NCI-H226 (cell line): ENCODE data around the gene OSBPL6.
A peak's percentile ranks its signal among the peaks of the same experiment; 100 is the strongest.
"Not testable (repeated sequence)": the region's sequence is repeated elsewhere in the genome, so short reads cannot be mapped to it uniquely, and the experiment has no call there.

Source experiments
- DNase-seq: peaks from one replicate; pipeline ENCODE4 v3.0.0-alpha.2; 2015

OSBPL6 gene

DNA sequence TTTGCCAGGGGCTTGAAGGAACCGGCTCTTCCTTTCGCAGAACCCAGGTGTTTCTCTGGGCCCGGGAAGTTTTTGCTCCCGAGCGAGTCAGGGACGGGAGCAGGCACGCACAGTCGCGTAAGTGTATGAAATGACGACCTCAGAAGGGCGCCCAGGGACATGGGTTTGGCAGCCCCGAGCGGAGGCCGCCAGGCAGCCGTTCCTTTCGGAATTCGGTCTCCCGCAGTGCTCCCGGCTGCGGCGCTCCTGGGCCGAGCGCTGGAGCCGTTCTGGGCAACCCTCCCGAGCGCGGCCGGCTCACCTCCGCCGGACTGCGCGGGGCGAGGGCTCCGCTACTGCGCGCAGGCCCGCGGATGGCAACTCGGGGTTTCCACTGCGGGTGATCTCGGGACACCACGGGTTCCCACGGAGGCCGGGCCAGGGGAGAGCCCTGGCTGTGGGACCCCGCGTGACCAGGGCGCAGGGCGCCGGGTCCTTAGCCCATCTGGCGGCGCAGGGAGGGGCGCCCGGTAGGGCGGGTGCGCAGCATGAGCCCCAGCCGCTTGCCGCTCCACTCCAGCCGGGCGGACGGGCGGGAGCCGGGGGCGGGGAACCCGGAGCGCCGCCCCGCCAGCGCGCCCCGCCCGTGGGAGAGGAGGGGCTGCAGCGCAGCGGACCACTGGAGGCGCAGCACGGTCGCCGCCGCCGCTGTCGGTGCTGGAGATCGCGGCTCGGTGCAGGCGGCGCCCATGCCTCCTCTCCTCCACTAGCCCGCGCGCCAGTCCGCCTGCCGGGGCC is at the start of gene OSBPL6:
OSBPL6 (plus strand) TSS at position 690 of the 777 bp plus-strand sequence. CDS start 111,673 bp downstream, outside the sequence.
- peak; percentile 65 for DNase-seq

DNA sequence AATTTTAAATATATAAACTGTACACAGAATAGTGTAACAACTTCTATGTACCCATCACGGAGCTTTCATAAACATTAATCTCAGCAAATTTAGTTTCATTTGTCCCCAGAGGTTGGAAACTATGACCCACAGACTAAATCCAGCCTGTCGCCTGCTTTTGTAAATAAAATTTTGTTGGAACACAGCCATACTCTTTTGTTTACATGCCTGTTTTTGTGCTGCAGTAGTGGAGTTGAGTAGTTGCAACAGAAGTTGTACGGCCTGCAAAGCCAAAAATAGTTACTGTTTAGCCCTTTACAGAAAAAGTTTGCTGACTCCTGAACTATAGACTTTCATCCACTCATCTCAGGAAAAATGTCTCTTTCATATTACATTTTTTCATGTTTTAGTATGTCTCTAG is 42.3 kb upstream of the OSBPL6 start:
- no peak for DNase-seq

- DNase-seq, result no peak
These were observed 41.8 kb upstream of the OSBPL6 start for GRCh38 chr2:178152542-178152941.

DNA sequence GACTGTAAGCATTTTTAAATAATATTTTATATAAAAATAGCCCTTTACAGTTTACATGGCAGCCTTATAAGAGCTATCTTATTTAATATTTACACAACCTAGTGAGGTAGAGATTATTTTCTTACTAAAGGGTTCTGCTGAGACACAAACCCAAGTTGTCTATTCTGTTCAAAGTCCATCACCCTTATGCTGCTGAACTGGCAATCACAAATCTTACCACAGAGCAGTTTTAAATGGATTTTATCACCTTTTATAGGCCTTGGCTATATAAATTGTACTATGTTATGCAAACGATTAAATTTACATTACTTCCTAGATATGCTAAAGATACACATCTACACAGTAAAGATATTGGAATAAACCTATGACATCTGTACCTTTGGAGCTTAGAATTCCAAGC is 41.3 kb upstream of the OSBPL6 start:
- DNase-seq, result no peak

DNA sequence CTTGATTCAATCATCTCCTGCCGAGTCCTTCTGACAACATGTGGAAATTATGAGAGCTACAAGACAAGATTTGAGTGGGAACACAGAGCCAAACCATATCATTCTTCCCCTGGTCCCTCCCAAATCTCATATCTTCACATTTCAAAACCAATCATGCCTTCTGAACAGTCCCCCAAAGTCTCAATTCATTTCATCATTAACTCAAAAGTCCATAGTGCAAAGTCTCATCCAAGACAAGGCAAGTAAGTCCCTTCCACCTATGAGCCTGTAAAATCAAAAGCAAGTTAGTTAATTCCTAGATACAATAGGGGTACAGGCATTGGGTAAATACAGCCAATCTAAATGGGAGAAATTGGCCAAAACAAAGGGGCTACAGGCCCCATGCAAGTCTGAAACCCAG is 40.4 kb upstream of the OSBPL6 start:
- DNase-seq, result not testable (repeated sequence)

GRCh38 chr2:178155524-178155923 is 38.8 kb upstream of the OSBPL6 start:
- no peak for DNase-seq

GRCh38 chr2:178157574-178157973 is 36.7 kb upstream of the OSBPL6 start:
- DNase-seq, result no peak

DNA sequence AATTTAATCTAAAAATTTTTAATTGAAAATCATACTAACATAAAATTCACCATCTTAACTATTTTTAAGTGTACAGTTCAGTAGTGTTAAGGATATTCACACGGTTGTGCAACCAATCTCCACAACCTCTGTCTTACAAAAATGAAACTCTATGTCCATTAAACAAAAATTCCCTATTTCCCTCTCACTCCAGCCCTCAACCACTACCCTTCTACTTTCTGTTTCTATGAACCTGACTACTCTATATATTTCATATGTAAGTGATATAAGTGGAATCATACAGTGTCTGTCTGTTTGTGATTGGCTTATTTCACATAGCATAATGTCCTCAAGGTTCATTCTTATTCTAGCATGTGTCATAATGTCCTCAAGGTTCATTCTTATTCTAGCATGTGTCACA is 34.3 kb upstream of the OSBPL6 start:
- no peak for DNase-seq

DNA sequence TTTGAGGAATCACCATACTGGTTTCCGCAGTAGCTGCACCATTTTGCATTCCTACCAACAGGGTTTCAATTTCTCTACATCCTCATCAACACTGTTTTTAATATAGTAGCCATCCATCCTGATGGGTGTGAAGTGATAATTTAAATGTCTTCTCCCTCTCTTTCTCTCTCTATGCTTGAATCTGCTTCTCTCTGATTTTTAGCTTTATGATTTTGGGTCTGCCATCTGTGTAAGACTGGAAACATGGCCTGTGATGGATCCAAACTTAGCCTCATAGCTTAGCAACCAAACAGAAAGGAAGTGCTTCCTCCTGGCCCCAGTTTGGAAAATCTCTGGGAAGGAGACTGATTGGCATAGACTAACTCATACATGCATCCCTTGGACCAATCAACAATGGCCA is 33.7 kb upstream of the OSBPL6 start:
- DNase-seq, result no peak

GRCh38 chr2:178163395-178163794 is 30.9 kb upstream of the OSBPL6 start:
- no peak for DNase-seq

GRCh38 chr2:178163911-178164310 is 30.4 kb upstream of the OSBPL6 start:
- DNase-seq, result no peak

- DNase-seq, result no peak
These were observed 20.7 kb upstream of the OSBPL6 start for GRCh38 chr2:178173657-178174056.

- DNase-seq, result peak; percentile 44
These were observed 17.1 kb upstream of the OSBPL6 start for GRCh38 chr2:178177066-178177679.

DNA sequence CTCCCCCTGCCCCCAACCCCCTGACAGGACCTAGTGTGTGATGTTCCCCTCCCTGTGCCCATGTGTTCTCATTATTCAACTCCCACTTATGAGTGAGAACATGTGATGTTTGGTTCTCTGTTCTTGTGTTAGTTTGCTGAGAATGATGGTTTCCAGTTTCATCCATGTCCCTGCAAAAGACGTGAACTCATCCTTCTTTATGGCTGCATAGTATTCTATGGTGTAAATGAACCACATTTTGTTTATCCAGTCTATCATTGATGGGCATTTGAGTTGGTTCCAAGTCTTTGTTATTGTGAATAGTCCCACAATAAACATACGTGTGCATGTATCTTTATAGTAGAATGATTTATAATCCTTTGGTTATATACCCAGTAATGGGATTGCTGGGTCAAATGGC is 13.7 kb upstream of the OSBPL6 start:
- not testable (repeated sequence) for DNase-seq

DNA sequence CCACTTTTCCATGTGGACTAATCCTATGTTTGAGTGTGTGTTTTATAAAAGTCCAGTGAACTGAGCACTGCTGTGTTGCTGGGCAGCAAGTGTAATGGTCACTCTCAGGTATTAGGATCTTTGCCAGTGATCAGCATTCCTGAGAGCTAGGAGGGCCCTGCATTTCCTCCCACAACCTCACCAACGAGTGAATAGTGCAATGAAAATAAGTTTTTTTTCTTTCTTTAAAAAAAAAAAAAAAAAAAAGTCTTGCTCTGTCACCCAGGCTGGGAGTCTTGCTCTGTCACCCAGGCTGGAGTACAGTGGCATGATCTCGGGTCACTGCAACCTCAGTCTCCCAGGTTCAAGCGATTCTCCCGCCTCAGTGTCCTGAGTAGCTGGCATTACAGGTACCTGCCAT is 6.5 kb upstream of the OSBPL6 start:
- no peak for DNase-seq

DNA sequence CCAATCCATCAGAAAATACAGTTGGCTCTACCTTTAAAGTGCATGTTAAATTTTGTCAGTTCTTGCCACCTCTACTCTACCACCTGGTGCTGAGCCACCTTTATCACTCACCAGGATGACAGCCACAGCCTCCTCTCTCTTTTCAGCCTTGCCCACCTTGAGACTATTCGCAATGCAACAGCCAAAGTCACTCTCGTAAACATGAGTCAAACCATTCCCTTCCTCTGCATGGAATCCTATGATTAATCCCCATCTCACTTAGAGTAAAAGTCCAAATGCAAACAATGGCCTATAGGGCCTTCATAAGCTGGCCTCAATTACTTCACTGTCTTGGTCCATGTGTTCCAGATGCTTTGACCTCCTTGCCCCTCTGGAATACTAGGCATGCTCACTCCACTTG is 5.8 kb upstream of the OSBPL6 start:
- no peak for DNase-seq

- DNase-seq, result no peak
These were observed 3.3 kb upstream of the OSBPL6 start for GRCh38 chr2:178191004-178191508.

GRCh38 chr2:178191511-178191910 is 2.8 kb upstream of the OSBPL6 start:
- DNase-seq, result no peak

- no peak for DNase-seq
These were observed 853 bp upstream of the OSBPL6 start for GRCh38 chr2:178193496-178193822.

DNA sequence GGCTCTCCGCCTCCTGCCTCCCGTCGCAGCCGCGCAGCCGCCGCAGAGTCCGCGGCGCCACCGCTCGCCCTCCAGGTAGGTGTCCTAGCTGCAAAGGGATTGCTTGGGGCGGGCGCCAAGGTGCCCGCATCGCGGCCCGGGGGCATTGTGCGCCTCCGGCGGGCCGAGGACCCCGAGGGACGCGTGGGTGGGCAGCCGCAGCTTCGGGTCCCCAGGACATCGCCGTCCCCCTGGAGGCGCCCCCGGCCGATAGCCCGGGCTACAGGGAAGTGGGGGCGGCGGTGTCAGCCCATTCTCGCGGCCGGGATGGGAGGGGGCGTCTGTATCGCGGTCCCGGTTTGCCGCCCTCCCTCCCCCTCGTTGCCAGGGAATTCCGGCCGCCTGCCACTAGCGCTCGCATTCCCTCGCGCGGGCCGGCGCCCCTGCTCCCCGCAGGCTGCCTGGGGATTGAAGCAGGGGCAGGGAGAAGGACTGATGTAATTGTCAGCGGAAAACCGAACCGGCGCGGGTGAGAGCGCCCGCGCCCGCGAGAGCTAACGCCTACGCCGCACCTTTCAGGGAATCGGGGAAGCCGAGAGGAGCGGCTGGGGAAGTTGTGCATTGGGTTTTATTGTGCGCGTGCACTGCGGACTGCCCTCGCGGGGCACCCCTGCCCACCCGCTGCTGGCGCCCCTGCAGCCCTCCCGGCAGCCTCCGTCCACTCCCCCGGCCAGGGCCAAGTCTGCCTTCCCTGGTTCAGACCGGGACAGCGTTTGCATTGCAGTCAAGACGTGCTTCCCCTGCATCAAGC is 483 bp downstream of the OSBPL6 start:
- peak; percentile 25 for DNase-seq

DNA sequence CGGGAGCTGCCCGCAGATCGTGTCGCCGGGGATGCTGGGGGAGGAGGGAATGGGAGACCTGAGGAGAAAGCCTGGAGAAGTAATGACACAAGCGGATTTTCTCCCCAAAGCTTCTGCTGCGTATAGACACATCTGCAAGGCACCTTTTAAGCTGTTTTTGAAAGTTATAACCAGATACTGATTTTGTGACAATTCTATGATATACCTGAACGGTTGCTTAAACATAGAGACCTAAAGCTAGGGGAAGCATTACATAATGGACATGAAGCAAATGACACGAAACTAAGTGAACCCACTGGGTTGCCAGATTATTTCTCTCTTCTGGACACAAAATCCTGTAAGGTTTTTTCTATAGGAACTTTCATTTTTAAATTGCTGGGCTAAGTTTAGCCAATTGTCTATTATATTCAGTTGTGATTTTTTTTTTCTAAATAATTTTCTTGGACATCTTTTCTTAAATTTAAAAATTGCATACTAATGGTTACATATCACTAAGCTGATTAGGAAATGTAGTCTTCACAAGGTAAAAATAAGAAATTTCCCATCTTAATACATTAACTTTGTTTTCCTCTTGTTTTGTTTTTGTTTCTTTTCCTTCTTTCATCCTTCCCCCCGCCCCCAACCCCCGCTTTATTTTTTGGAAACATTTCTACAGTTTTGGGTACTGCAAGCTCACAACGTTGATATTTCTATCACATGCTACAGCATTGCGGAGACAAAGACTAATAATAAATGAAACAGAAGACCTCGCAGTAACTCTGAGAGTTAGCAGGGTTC is 1.3 kb downstream of the OSBPL6 start:
- no peak for DNase-seq

- DNase-seq, result no peak
These were observed 3.5 kb downstream of the OSBPL6 start for GRCh38 chr2:178197791-178198190.

- not testable (repeated sequence) for DNase-seq
These were observed 4.1 kb downstream of the OSBPL6 start for GRCh38 chr2:178198441-178198840.
